ENCODE measurements around the gene COX6A1. TPM values are rescaled to one million over a fixed set of nuclear protein-coding genes. Genes with fewer than 3 reads are reported as not detected.

The COX6A1 gene
- total and polyA plus RNA-seq, 2 donors (not counting 3 experiments of a cell fraction or from before 2014, with no cell fraction given): 299 to 1,327 TPM

GRCh38 chr12:120439646-120440247 is 1.8 kb downstream of the COX6A1 start:
- CTCF ChIA-PET: interaction anchor here (0.7 to 1.1 kb wide), 3 partner anchors 16 to 209 kb away, joined by 3 read pairs; partner anchors contain the start of gene POP5
- Histone ChIP-seq H4K20me1 (replicated peaks; ENCODE audit: control insufficient read depth, extremely low read depth, insufficient read depth, low read length) (no peaks in the 10 kb centered on the region), H3K27me3 (ENCODE audit: control insufficient read depth in 2 of 2, insufficient read depth in 2 of 2, low read length in 2 of 2) (no peaks in the 10 kb centered on the region), H3K27ac (ENCODE audit: insufficient read depth, low read depth, low read length) (no peak overlapping the region), H3K4me3 (replicated peaks in 1 of 3; ENCODE audit: insufficient read depth in 1 of 3, low read depth in 1 of 3, low read length in 3 of 3) (no peak overlapping the region), H3K4me1 (ENCODE audit: control insufficient read depth, extremely low read depth, insufficient read depth, low read length) (peaks cover 17% of the 10 kb centered on the region), H3K36me3 (ENCODE audit: control insufficient read depth in 2 of 2, extremely low read depth in 1 of 2, insufficient read depth in 2 of 2, low read length in 2 of 2) (peaks cover 8% of the 10 kb centered on the region in 2 experiments), H3K9ac (replicated peaks; ENCODE audit: extremely low read depth, insufficient read depth, low read length) (no peak overlapping the region), H3K9me3 (replicated peaks; ENCODE audit: control insufficient read depth, insufficient read depth, low read length) (no peaks in the 10 kb centered on the region), H3K9me1 (replicated peaks; ENCODE audit: control insufficient read depth, extremely low read depth, insufficient read depth, low read length) (no peaks in the 10 kb centered on the region), H3K79me2 (ENCODE audit: control insufficient read depth, insufficient read depth, low read length) (peaks cover 32% of the 10 kb centered on the region), H3K4me2 (ENCODE audit: insufficient read depth, low read length) (no peak overlapping the region), H2AFZ (ENCODE audit: low read depth, low read length) (no peak overlapping the region)
- FAIRE-seq: peak; percentile 61
- POLR2A ChIA-PET: no interaction called here
- intact Hi-C loops (cut with micrococcal nuclease) (loop anchor here (1.0 to 2.0 kb wide), 4 partner anchors 27 to 208 kb away; partner anchors contain the start of gene DYNLL1), dilution Hi-C loops (cut with MboI; ENCODE audit: extremely low pct_ligation_motif_present, low sequenced_read_pairs) (no loop called here)
- DNase-seq (ENCODE audit: low read depth, low spot score): peak; percentile 67
- no TSS peak for BruUV-seq (replicated peaks)
- TF ChIP-seq GATA2 (IDR thresholded peaks at IDR 0.05; ENCODE audit: insufficient read depth, insufficient read length, low read depth, low read length) (no peak), CTCF (IDR thresholded peaks at IDR 0.05; ENCODE audit: extremely low read depth in 1 of 2, insufficient read depth in 1 of 2, low read depth in 1 of 2, low read length in 2 of 2) (peak; percentile 34 to 82)

- Histone ChIP-seq H3K27me3 (ENCODE audit: control insufficient read depth in 2 of 2, insufficient read depth in 2 of 2, low read length in 2 of 2) (no peaks in the 10 kb centered on the region), H3K36me3 (ENCODE audit: control insufficient read depth in 2 of 2, extremely low read depth in 1 of 2, insufficient read depth in 2 of 2, low read length in 2 of 2) (peaks cover 8% of the 10 kb centered on the region in 2 experiments), H3K4me3 (replicated peaks in 1 of 3; ENCODE audit: insufficient read depth in 1 of 3, low read depth in 1 of 3, low read length in 3 of 3) (no peak overlapping the region), H3K9me1 (replicated peaks; ENCODE audit: control insufficient read depth, extremely low read depth, insufficient read depth, low read length) (no peaks in the 10 kb centered on the region), H3K79me2 (ENCODE audit: control insufficient read depth, insufficient read depth, low read length) (peaks cover 61% of the 10 kb centered on the region), H2AFZ (ENCODE audit: low read depth, low read length) (no peak overlapping the region), H3K4me1 (ENCODE audit: control insufficient read depth, extremely low read depth, insufficient read depth, low read length) (peaks cover 18% of the 10 kb centered on the region), H4K20me1 (replicated peaks; ENCODE audit: control insufficient read depth, extremely low read depth, insufficient read depth, low read length) (no peaks in the 10 kb centered on the region), H3K9me3 (replicated peaks; ENCODE audit: control insufficient read depth, insufficient read depth, low read length) (no peaks in the 10 kb centered on the region), H3K9ac (replicated peaks; ENCODE audit: extremely low read depth, insufficient read depth, low read length) (no peak overlapping the region), H3K27ac (ENCODE audit: insufficient read depth, low read depth, low read length) (no peak overlapping the region), H3K4me2 (ENCODE audit: insufficient read depth, low read length) (no peak overlapping the region)
- intact Hi-C loops (cut with micrococcal nuclease) (no loop called here), dilution Hi-C loops (cut with MboI; ENCODE audit: extremely low pct_ligation_motif_present, low sequenced_read_pairs) (no loop called here)
- BruUV-seq (replicated peaks): no TSS peak
- DNase-seq (ENCODE audit: low read depth, low spot score) (no peak), FAIRE-seq (no peak)
- TF ChIP-seq MAX (IDR thresholded peaks at IDR 0.05; ENCODE audit: insufficient read depth, insufficient read length): no peak
- TF ChIP-seq POLR2AphosphoS5 (IDR thresholded peaks at IDR 0.05; ENCODE audit: insufficient read depth, low read depth, low read length): no peak
- TF ChIP-seq JUN (IDR thresholded peaks at IDR 0.05; ENCODE audit: borderline replicate concordance, insufficient read depth, insufficient read length, low read depth): no peak
- TF ChIP-seq CTCF (IDR thresholded peaks at IDR 0.05; ENCODE audit: extremely low read depth in 1 of 2, insufficient read depth in 1 of 2, low read depth in 1 of 2, low read length in 2 of 2): no peak
- no peak for TF ChIP-seq POLR2A (IDR thresholded peaks at IDR 0.05; ENCODE audit: low read depth, low read length)
- CTCF ChIA-PET: interaction anchor here (0.9 kb wide), 1 partner anchor 17 kb away, joined by 3 read pairs; no protein-coding TSS in a partner anchor
- POLR2A ChIA-PET: no interaction called here
Observed at GRCh38 chr12:120444676-120445075, 6.8 kb downstream of the COX6A1 start.
